H9 (cell line): ENCODE data around the gene IL20RA. TPM values are rescaled to one million over a fixed set of nuclear protein-coding genes. Genes with fewer than 3 reads are reported as not detected.

Experiments
- DNase-seq: peaks from one replicate; pipeline ENCODE4 v3.0.0-alpha.2; 2017
- H2AFZ ChIP-seq: one replicate; pipeline ENCODE4 v1.6.1; 2013; ENCODE audit warnings: mild to moderate bottlenecking, low read length, control low read depth, moderate library complexity
- H2AK5ac ChIP-seq: 2 replicates; pipeline ENCODE4 v1.6.1; 2013; ENCODE audit warnings: low read length, control low read depth, mixed read lengths; ENCODE audit not compliant: insufficient read length
- H2BK120ac ChIP-seq: one replicate; pipeline ENCODE4 v1.6.1; 2013; ENCODE audit warnings: low read depth, mild to moderate bottlenecking, low read length, control low read depth, inconsistent platforms; ENCODE audit not compliant: poor library complexity, severe bottlenecking
- H2BK12ac ChIP-seq: 2 replicates; pipeline ENCODE4 v1.6.1; 2013; ENCODE audit warnings: low read length, control low read depth, mixed read lengths, low read depth; ENCODE audit not compliant: insufficient read length
- H2BK15ac ChIP-seq: 2 replicates; pipeline ENCODE4 v1.6.1; 2013; ENCODE audit warnings: low read depth, low read length, control low read depth
- H2BK20ac ChIP-seq: one replicate; pipeline ENCODE4 v1.6.1; 2013; ENCODE audit warnings: low read depth, mild to moderate bottlenecking, low read length, control low read depth, inconsistent platforms; ENCODE audit not compliant: poor library complexity, severe bottlenecking
- H2BK5ac ChIP-seq: 2 replicates; pipeline ENCODE4 v1.6.1; 2013; ENCODE audit warnings: low read length, control low read depth, mixed read lengths; ENCODE audit not compliant: insufficient read length
- H3K14ac ChIP-seq: 2 replicates; pipeline ENCODE4 v1.6.1; 2013; ENCODE audit warnings: low read length, control low read depth; ENCODE audit not compliant: insufficient read depth
- H3K18ac ChIP-seq: 2 replicates; pipeline ENCODE4 v1.6.1; 2013; ENCODE audit warnings: low read depth, mild to moderate bottlenecking, mixed read lengths, low read length, control low read depth; ENCODE audit not compliant: insufficient read length
- H3K23ac ChIP-seq: 2 replicates; pipeline ENCODE4 v1.6.1; 2013; ENCODE audit warnings: low read length, control low read depth, mixed read lengths, low read depth; ENCODE audit not compliant: insufficient read length
- H3K23me2 ChIP-seq: 2 replicates; pipeline ENCODE4 v1.6.1; 2013; ENCODE audit warnings: low read depth, mild to moderate bottlenecking, mixed read lengths, low read length, control low read depth; ENCODE audit not compliant: insufficient read length, poor library complexity, severe bottlenecking
- H3K27ac ChIP-seq: 2 replicates; pipeline ENCODE4 v1.5.1; 2013; ENCODE audit warnings: low read length, control low read depth, mixed read lengths, low read depth; ENCODE audit not compliant: insufficient read length
- H3K27me3 ChIP-seq: 2 replicates; pipeline ENCODE4 v1.6.1; 2013; ENCODE audit warnings: low read length, control low read depth, inconsistent platforms; ENCODE audit not compliant: insufficient read depth
- H3K4ac ChIP-seq: 2 replicates; pipeline ENCODE4 v1.6.1; 2013; ENCODE audit warnings: low read depth, mild to moderate bottlenecking, control low read depth, inconsistent platforms, low read length, moderate library complexity
- H3K4me1 ChIP-seq: 2 replicates; pipeline ENCODE4 v1.6.1; 2013; ENCODE audit warnings: low read length, control low read depth, inconsistent platforms; ENCODE audit not compliant: insufficient read depth
- H3K4me2 ChIP-seq: 2 replicates; pipeline ENCODE4 v1.6.1; 2013; ENCODE audit warnings: low read length, control low read depth, mixed read lengths; ENCODE audit not compliant: insufficient read length, insufficient read depth
- H3K56ac ChIP-seq: 2 replicates; pipeline ENCODE4 v1.6.1; 2013; ENCODE audit warnings: low read depth, mild to moderate bottlenecking, mixed read lengths, low read length, control low read depth; ENCODE audit not compliant: insufficient read length
- H3K79me1 ChIP-seq: 2 replicates; pipeline ENCODE4 v1.6.1; 2013; ENCODE audit warnings: low read depth, mild to moderate bottlenecking, moderate library complexity, low read length, control low read depth, inconsistent platforms; ENCODE audit not compliant: insufficient read depth, poor library complexity, severe bottlenecking
- H3K79me2 ChIP-seq: 2 replicates; pipeline ENCODE4 v1.6.1; 2013; ENCODE audit warnings: low read length, control low read depth, inconsistent platforms; ENCODE audit not compliant: insufficient read depth
- H3K9ac ChIP-seq: 2 replicates; pipeline ENCODE4 v1.6.1; 2013; ENCODE audit warnings: low read length, control low read depth, mixed read lengths; ENCODE audit not compliant: insufficient read length; ENCODE audit errors: extremely low read depth
- H3K9me3 ChIP-seq: one replicate; pipeline ENCODE4 v1.6.1; 2013; ENCODE audit warnings: low read depth, low read length, inconsistent platforms; ENCODE audit not compliant: control insufficient read depth
- H3T11ph ChIP-seq: one replicate; pipeline ENCODE4 v1.6.1; 2013; ENCODE audit warnings: mild to moderate bottlenecking, low read length, control low read depth, inconsistent platforms
- H4K20me1 ChIP-seq: one replicate; pipeline ENCODE4 v1.6.1; 2013; ENCODE audit not compliant: control insufficient read depth, insufficient read length, insufficient read depth
- H4K5ac ChIP-seq: 2 replicates; pipeline ENCODE4 v1.6.1; 2013; ENCODE audit warnings: low read depth, mild to moderate bottlenecking, mixed read lengths, low read length, control low read depth; ENCODE audit not compliant: insufficient read length
- H4K8ac ChIP-seq: replicated peaks from 2 replicates; pipeline ENCODE4 v1.6.1; 2013; ENCODE audit warnings: low read length, control low read depth, mixed read lengths, low read depth; ENCODE audit not compliant: insufficient read length
- H4K91ac ChIP-seq: 2 replicates; pipeline ENCODE4 v1.6.1; 2013; ENCODE audit warnings: low read depth, mild to moderate bottlenecking, moderate library complexity, mixed read lengths, low read length, control low read depth; ENCODE audit not compliant: insufficient read length
- H3K27ac Mint-ChIP-seq, 3 experiments: 2 replicates in 2 of 3; 3 replicates in 1 of 3; pipeline ENCODE4 v1.8.0; 2020 to 2021; ENCODE audit warnings: mixed read lengths in 3 of 3, mild to moderate bottlenecking in 1 of 3, moderate library complexity in 1 of 3
- H3K27me3 Mint-ChIP-seq: 2 replicates; pipeline ENCODE4 v1.8.0; 2021; ENCODE audit warnings: low read depth, mild to moderate bottlenecking, moderate library complexity, mixed read lengths
- H3K36me3 Mint-ChIP-seq, 3 experiments: 2 replicates in 2 of 3; 3 replicates in 1 of 3; pipeline ENCODE4 v1.8.0; 2020 to 2021; ENCODE audit warnings: low read depth in 3 of 3, mixed read lengths in 3 of 3; ENCODE audit not compliant: insufficient read depth in 1 of 3
- H3K4me1 Mint-ChIP-seq, 2 experiments: 2 replicates each; pipeline ENCODE4 v1.8.0; 2020; ENCODE audit warnings: mixed read lengths in 2 of 2
- H3K4me3 Mint-ChIP-seq, 2 experiments: 2 replicates in 1 of 2; 3 replicates in 1 of 2; pipeline ENCODE4 v1.8.0; 2020 to 2021; ENCODE audit warnings: mild to moderate bottlenecking in 2 of 2, mixed read lengths in 2 of 2, moderate library complexity in 1 of 2
- H3K9me3 Mint-ChIP-seq, 2 experiments: 2 replicates in 1 of 2; 3 replicates in 1 of 2; pipeline ENCODE4 v1.8.0; 2020; ENCODE audit warnings: mild to moderate bottlenecking in 2 of 2, mixed read lengths in 2 of 2, moderate library complexity in 1 of 2
- WGBS: extraction: QIAGEN DNeasy Blood & Tissue Kit; methylation state at CpG from one replicate; pipeline ENCODE4 v1.1.7; 2013; ENCODE audit warnings: missing lambda C conversion rate, low lambda C conversion rate, mixed read lengths; ENCODE audit not compliant: insufficient read length; ENCODE audit errors: extremely low coverage; 5-methylcytosine and 5-hydroxymethylcytosine counted together
- total RNA-seq: library from RNA; stranded (reverse); gene quantifications from 2 replicates; pipeline ENCODE4 v1.2.1, GENCODE V29; 2021
- TF ChIP-seq, protein P1 (sequence below): fragments of 200-600 bp; sonication (generic); conservative IDR thresholded peaks from 3 replicates; pipeline ENCODE4 v1.8.0; 2021; ENCODE audit warnings: antibody characterized with exemption, mild to moderate bottlenecking

IL20RA gene
- total RNA-seq, 1 experiment from 2014 or later: 0.74 TPM

DNA sequence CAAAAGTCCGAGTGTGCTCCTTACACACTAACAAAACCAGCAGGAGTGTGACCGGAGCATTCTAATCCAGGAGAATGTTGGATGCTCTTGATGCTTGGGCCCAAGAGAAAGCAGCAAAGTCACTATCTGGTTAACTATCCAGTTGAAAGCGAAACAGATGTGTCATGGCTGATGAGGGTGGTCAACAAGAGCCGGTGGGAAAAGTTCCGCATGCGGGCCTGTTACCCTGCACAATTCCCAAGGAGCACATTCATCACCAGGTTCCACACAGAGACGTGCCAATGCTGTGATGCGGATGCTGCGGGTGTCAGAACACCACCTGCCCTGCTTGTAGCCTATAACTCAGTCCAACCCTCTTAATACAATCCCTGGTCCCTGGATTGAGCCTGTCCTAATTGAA lies 38.7 kb downstream of the IL20RA start:
- H3K23ac ChIP-seq: no peak overlapping the region
- H3K14ac ChIP-seq: no peak overlapping the region
- H3K4me1 ChIP-seq: peaks cover 3% of the 10 kb centered on the region; the same call in 1 of the 2 replicates
- H4K8ac ChIP-seq: no peak overlapping the region
- no peak for DNase-seq
- no peak overlapping the region for H2BK120ac ChIP-seq
- no peak overlapping the region for H2BK15ac ChIP-seq
- Mint-ChIP-seq H3K27me3 (peaks cover 14% of the 10 kb centered on the region), H3K9me3 (no peaks in the 10 kb centered on the region), H3K27ac (no peak overlapping the region), H3K4me1 (peaks cover 17% of the 10 kb centered on the region in 2 experiments), H3K36me3 (no peaks in the 10 kb centered on the region), H3K4me3 (no peak overlapping the region)
- no peak overlapping the region for H3K18ac ChIP-seq
- no peak overlapping the region for H3K9ac ChIP-seq
- H3T11ph ChIP-seq: no peak overlapping the region
- H2BK12ac ChIP-seq: no peak overlapping the region
- H3K79me2 ChIP-seq: no peaks in the 10 kb centered on the region
- H2BK20ac ChIP-seq: no peak overlapping the region
- no peaks in the 10 kb centered on the region for H3K27me3 ChIP-seq
- no CpG with 5 or more reads among the region's 9 CpGs for WGBS
- H2AFZ ChIP-seq: no peak overlapping the region
- no peak overlapping the region for H2BK5ac ChIP-seq
- H4K91ac ChIP-seq: no peak overlapping the region
- no peak overlapping the region for H3K4me2 ChIP-seq
- no peaks in the 10 kb centered on the region for H4K20me1 ChIP-seq
- no peaks in the 10 kb centered on the region for H3K79me1 ChIP-seq
- H3K23me2 ChIP-seq: peaks cover 6% of the 10 kb centered on the region
- no peak overlapping the region for H3K4ac ChIP-seq
- TF ChIP-seq, protein P1, sequence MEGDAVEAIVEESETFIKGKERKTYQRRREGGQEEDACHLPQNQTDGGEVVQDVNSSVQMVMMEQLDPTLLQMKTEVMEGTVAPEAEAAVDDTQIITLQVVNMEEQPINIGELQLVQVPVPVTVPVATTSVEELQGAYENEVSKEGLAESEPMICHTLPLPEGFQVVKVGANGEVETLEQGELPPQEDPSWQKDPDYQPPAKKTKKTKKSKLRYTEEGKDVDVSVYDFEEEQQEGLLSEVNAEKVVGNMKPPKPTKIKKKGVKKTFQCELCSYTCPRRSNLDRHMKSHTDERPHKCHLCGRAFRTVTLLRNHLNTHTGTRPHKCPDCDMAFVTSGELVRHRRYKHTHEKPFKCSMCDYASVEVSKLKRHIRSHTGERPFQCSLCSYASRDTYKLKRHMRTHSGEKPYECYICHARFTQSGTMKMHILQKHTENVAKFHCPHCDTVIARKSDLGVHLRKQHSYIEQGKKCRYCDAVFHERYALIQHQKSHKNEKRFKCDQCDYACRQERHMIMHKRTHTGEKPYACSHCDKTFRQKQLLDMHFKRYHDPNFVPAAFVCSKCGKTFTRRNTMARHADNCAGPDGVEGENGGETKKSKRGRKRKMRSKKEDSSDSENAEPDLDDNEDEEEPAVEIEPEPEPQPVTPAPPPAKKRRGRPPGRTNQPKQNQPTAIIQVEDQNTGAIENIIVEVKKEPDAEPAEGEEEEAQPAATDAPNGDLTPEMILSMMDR: no peak
- no peak overlapping the region for H3K56ac ChIP-seq
- no peaks in the 10 kb centered on the region for H3K9me3 ChIP-seq
- H4K5ac ChIP-seq: no peak overlapping the region
- H3K27ac ChIP-seq: no peak overlapping the region
- no peak overlapping the region for H2AK5ac ChIP-seq
